Measurements from ENCODE around the gene IKBKG.
"Not testable (repeated sequence)": the region's sequence is repeated elsewhere in the genome, so short reads cannot be mapped to it uniquely, and the experiment has no call there.

Gene IKBKG

GRCh38 chrX:154526901-154527675 is 20.3 kb upstream of the IKBKG start:
- peak; percentile 72 for DNase-seq (ENCODE audit: low read depth)

GRCh38 chrX:154529206-154529612 is 18.2 kb upstream of the IKBKG start:
- peak; percentile 61 for DNase-seq (ENCODE audit: low read depth)

- DNase-seq (ENCODE audit: low read depth) = no peak
Measured at GRCh38 chrX:154530286-154530685, 17.1 kb upstream of the IKBKG start.

- DNase-seq (ENCODE audit: low read depth) = no peak
Measured at GRCh38 chrX:154531626-154532025, 15.8 kb upstream of the IKBKG start.

- no peak for DNase-seq (ENCODE audit: low read depth)
Measured at GRCh38 chrX:154532690-154533089, 14.7 kb upstream of the IKBKG start.

- peak; percentile 80 for DNase-seq (ENCODE audit: low read depth)
Measured at GRCh38 chrX:154534526-154535322, 12.7 kb upstream of the IKBKG start.

- no peak for DNase-seq (ENCODE audit: low read depth)
Measured at GRCh38 chrX:154535892-154536291, 11.5 kb upstream of the IKBKG start.

GRCh38 chrX:154539077-154539476 is 8.3 kb upstream of the IKBKG start:
- no peak for DNase-seq (ENCODE audit: low read depth)

- DNase-seq (ENCODE audit: low read depth) = not testable (repeated sequence)
Measured at GRCh38 chrX:154540365-154540764, 7.1 kb upstream of the IKBKG start.

GRCh38 chrX:154540897-154541535 is 6.4 kb upstream of the IKBKG start:
- DNase-seq (ENCODE audit: low read depth) = no peak

- DNase-seq (ENCODE audit: low read depth) = no peak
Measured at GRCh38 chrX:154541589-154541895, 5.9 kb upstream of the IKBKG start.

- peak; percentile 92 for DNase-seq (ENCODE audit: low read depth)
Measured at GRCh38 chrX:154541896-154542722, 5.3 kb upstream of the IKBKG start.

GRCh38 chrX:154542723-154543424 is 4.5 kb upstream of the IKBKG start:
- no peak for DNase-seq (ENCODE audit: low read depth)

- DNase-seq (ENCODE audit: low read depth) = no peak
Measured at GRCh38 chrX:154545673-154546274, 1.6 kb upstream of the IKBKG start.

- DNase-seq (ENCODE audit: low read depth) = peak; percentile 57
Measured at GRCh38 chrX:154546354-154547244, 821 bp upstream of the IKBKG start, which contains the start of gene G6PD. Gene G6PD, minus strand, starts transcription at chrX:154546846. Its CDS starts 691 bp downstream, at chrX:154546155.

GRCh38 chrX:154548028-154548316 is 552 bp downstream of the IKBKG start:
- DNase-seq (ENCODE audit: low read depth) = peak; percentile 58

- peak; percentile 48 for DNase-seq (ENCODE audit: low read depth)
Measured at GRCh38 chrX:154549766-154550165, 2.3 kb downstream of the IKBKG start.

- DNase-seq (ENCODE audit: low read depth) = not testable (repeated sequence)
Measured at GRCh38 chrX:154552112-154552806, 4.8 kb downstream of the IKBKG start.

- not testable (repeated sequence) for DNase-seq (ENCODE audit: low read depth)
Measured at GRCh38 chrX:154558060-154558690, 10.8 kb downstream of the IKBKG start.
